Breast epithelium (tissue), 4 donors: ENCODE results near the gene CFD. TPM values are rescaled to one million over a fixed set of nuclear protein-coding genes. Genes with fewer than 3 reads are reported as not detected.

Experiments
- DNase-seq, 2 donors: peaks; one replicate each; pipeline ENCODE4 v3.0.0-alpha.2; 2019; ENCODE audit warnings: low spot score in 2 of 2
- H3K27ac ChIP-seq, 2 donors: fragments of 200-600 bp; sonication (generic) in 1 of 2; one replicate each; pipeline ENCODE4 v1.5.1; 2016 to 2019; ENCODE audit warnings: mild to moderate bottlenecking in 1 of 2
- H3K27me3 ChIP-seq, 2 donors: fragments of 200-600 bp; sonication (generic) in 1 of 2; one replicate each; pipeline versions ENCODE4 v1.5.1 to v1.6.0; 2017 to 2019; ENCODE audit warnings: control low read depth in 1 of 2, mild to moderate bottlenecking in 1 of 2
- H3K36me3 ChIP-seq: fragments of 200-600 bp; one replicate; pipeline ENCODE4 v1.5.1; 2019
- H3K4me1 ChIP-seq, 2 donors: fragments of 200-600 bp; sonication (generic); one replicate each; pipeline ENCODE4 v1.5.1; 2016 to 2019; ENCODE audit warnings: control low read depth in 1 of 2
- H3K4me3 ChIP-seq, 3 donors: fragments of 200-600 bp; sonication (generic); 1 replicate in 2 of 3; 2 replicates in 1 of 3; pipeline ENCODE4 v1.5.1; 2016 to 2019; ENCODE audit warnings: mild to moderate bottlenecking in 3 of 3, moderate library complexity in 2 of 3
- H3K9me3 ChIP-seq, 2 donors: fragments of 200-600 bp; sonication (generic) in 1 of 2; one replicate each; pipeline ENCODE4 v1.5.1; 2016 to 2019; ENCODE audit warnings: control low read depth in 1 of 2
- POLR2A ChIP-seq: fragments of 450-650 bp; IDR thresholded peaks from one replicate; pipeline ENCODE4 v1.6.1; 2016; ENCODE audit warnings: antibody characterized with exemption, mild to moderate bottlenecking, moderate library complexity
- POLR2AphosphoS5 ChIP-seq, 3 donors: sonication (generic); formaldehyde crosslinking; IDR thresholded peaks; one replicate each; pipeline ENCODE4 v1.6.1; 2017; ENCODE audit warnings: antibody characterized with exemption in 3 of 3
- intact Hi-C: fragments of 100-400 bp; cut with DNase I; formaldehyde crosslinking; loops from one replicate; pipeline ENCODE4 v1.15.1; 2023; ENCODE audit warnings: low total_unique reads
- total RNA-seq, 3 donors: library from RNA; depleted of rRNA; stranded (reverse); fragments of >200 nt; gene quantifications; one replicate each; pipeline ENCODE4 v1.1.0, GENCODE V29; 2016
- TF ChIP-seq, protein P1 (sequence below), 3 donors: fragments of 450-650 bp; IDR thresholded peaks; one replicate each; pipeline ENCODE4 v1.5.1; 2016 to 2017; ENCODE audit warnings: antibody characterized with exemption in 3 of 3, mild to moderate bottlenecking in 3 of 3, moderate library complexity in 3 of 3

The CFD gene
- total RNA-seq, 3 donors from 2014 or later = 345 to 6,770 (median 797) TPM

DNA sequence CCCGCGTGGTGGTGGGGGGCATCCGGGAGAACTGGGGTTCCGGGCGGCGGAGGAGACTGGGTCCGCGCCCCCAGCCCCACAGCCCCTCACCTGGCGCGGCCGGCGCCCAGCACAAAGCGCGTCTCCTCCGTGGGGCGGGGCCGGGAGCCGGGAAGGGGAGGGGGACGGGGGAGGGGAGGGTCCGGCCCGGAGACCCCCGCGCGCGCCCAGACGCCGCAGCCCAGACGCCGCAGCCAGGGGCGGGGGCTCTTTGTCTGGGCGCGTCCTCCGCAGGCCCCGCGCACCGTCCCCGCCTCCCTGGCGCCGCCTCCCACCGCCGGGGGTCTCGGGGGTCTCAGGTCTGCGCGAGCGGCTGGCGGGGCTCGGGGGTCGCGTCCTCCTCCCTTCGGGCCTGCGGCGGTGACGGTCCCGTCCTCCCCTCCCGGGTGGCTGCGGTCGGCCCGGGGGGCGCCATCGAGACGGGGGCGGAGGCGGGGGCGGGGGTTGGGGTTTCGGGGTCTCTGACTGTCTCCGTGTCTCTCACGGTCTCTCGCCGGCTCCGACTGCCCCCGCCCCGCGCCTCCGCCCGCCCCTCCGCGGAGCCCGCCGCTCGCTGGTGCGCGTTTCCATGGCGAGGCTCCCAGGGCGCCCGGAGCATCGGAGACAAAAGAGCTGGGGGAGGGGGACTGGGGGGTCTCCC lies 37.5 kb upstream of the CFD start, which contains the start of gene PLPPR3:
Gene PLPPR3 (minus strand): TSS at position 131 of the 679 bp plus-strand sequence. CDS start 396 bp downstream, outside the sequence.
- Histone ChIP-seq H3K9me3 (no peaks in the 10 kb centered on the region), H3K27me3 (peaks cover 12 to 19% of the 10 kb centered on the region in 2 donors), H3K36me3 (no peaks in the 10 kb centered on the region), H3K27ac (peak within 1 kb of the TSS in 1 of 2 donors; percentile 12), H3K4me3 (peak within 1 kb of the TSS; percentile 26 to 71 (median 49)), H3K4me1 (peaks cover 4 to 7% of the 10 kb centered on the region in 2 donors)
- intact Hi-C loops = no loop called here
- no peak for DNase-seq
- TF ChIP-seq POLR2A (no peak), POLR2AphosphoS5 (IDR thresholded peaks at IDR 0.05) (no peak)
- TF ChIP-seq, protein P1, sequence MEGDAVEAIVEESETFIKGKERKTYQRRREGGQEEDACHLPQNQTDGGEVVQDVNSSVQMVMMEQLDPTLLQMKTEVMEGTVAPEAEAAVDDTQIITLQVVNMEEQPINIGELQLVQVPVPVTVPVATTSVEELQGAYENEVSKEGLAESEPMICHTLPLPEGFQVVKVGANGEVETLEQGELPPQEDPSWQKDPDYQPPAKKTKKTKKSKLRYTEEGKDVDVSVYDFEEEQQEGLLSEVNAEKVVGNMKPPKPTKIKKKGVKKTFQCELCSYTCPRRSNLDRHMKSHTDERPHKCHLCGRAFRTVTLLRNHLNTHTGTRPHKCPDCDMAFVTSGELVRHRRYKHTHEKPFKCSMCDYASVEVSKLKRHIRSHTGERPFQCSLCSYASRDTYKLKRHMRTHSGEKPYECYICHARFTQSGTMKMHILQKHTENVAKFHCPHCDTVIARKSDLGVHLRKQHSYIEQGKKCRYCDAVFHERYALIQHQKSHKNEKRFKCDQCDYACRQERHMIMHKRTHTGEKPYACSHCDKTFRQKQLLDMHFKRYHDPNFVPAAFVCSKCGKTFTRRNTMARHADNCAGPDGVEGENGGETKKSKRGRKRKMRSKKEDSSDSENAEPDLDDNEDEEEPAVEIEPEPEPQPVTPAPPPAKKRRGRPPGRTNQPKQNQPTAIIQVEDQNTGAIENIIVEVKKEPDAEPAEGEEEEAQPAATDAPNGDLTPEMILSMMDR (IDR thresholded peaks at IDR 0.05) = no peak

DNA sequence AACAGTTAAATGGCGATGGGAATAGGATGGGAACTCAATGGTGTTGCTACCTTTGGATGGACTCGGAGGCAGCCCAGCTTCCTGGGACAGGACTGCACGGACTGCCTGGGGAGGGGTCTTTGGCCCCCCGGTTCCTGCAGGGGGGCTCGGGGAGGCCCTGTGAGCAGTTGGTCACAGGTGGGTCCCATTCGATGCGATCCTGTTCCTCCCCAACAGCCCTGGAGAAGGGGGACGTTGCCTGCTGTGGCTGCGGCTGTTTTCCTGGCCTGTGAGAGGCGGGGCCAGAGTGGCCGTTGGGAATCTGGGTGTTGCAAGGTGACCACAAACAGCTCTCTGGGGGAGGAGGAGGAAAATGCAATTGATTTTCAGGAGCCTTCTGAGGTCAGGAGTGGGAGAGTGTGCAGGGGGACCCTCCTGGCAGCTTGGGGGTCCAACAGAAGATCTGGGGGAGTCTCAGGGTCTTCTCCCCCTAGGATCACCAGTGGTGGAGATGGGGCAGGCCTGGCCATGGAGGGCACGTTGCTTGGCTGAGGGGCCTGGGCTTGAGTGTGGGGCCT lies 35.8 kb upstream of the CFD start:
- TF ChIP-seq POLR2A (no peak), POLR2AphosphoS5 (IDR thresholded peaks at IDR 0.05) (no peak)
- TF ChIP-seq, protein P1 (IDR thresholded peaks at IDR 0.05) = no peak
- intact Hi-C loops = no loop called here
- Histone ChIP-seq H3K9me3 (no peaks in the 10 kb centered on the region), H3K27ac (peak overlapping the region; percentile 36 to 55), H3K4me3 (peak overlapping the region in 1 of 3 donors; percentile 47), H3K36me3 (no peaks in the 10 kb centered on the region), H3K27me3 (peaks cover 12 to 26% of the 10 kb centered on the region in 2 donors), H3K4me1 (peaks cover 4 to 7% of the 10 kb centered on the region in 2 donors)
- peak in 1 of 2 donors; percentile 79 for DNase-seq

DNA sequence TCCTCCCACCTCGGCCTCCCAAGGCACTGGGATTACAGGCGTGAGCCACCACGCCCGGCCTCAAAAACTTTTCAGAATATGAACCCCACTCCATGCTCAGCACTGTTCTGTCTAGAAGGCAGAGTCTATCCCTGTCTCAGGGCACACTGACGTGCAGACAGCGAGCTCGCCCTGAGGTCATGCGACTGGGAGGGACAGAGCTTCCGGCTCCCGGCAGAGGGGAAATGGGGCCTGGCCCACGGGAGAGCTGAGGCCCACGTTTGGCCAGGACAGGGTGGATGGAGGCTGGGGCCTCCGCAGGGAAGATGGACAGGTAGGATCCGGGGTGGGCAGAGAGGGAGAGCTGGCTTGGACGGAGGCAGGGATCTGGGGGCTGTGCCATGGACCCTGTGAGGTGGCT lies 34.6 kb upstream of the CFD start:
- intact Hi-C loops = no loop called here
- Histone ChIP-seq H3K27me3 (peaks cover 12 to 31% of the 10 kb centered on the region in 2 donors), H3K4me1 (peaks cover 4 to 7% of the 10 kb centered on the region in 2 donors), H3K9me3 (no peaks in the 10 kb centered on the region), H3K36me3 (no peaks in the 10 kb centered on the region), H3K4me3 (no peak overlapping the region), H3K27ac (no peak overlapping the region)
- DNase-seq = no peak
- TF ChIP-seq POLR2AphosphoS5 (IDR thresholded peaks at IDR 0.05) (no peak), POLR2A (no peak)
- TF ChIP-seq, protein P1 (IDR thresholded peaks at IDR 0.05) = no peak

DNA sequence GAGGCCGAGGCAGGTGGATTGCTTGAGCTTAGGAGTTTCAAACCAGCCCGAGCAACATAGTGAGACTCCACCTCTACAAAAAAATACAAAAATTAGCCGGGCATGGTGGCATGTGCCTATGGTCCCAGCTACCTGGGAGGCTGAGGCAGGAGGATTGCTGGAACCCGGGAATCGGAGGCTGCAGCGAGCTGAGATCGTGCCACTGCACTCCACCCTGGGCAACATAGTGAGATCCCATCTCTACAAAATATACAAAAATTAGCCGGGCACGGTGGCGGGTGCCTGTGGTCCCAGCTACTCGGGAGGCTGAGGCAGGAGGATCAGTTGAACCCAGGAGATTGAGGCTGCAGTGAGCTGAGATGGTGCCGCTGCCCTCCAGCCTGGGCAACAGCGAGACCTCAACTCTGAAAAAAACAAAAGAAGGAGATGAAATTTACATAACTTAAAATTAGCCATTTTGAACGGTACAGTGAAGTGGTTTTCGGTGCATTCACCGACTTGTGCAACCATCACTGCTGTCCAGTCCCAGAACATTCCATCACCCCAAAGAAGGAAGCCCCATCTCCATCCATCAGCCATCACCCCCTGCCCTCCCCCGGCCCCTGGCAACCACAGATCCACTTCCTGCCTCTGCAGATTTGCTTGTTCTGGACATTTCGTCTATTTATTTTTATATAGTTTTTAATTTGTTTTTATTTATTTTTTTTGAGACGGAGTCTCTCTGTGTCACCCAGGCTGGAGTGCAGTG lies 33.4 kb upstream of the CFD start:
- no peak for DNase-seq
- no peak overlapping the region for H3K27ac ChIP-seq
- H3K4me1 ChIP-seq = peaks cover 4 to 7% of the 10 kb centered on the region in 2 donors
- H3K36me3 ChIP-seq = no peaks in the 10 kb centered on the region
- intact Hi-C loops = no loop called here
- H3K27me3 ChIP-seq = peaks cover 14 to 37% of the 10 kb centered on the region in 2 donors
- no peaks in the 10 kb centered on the region for H3K9me3 ChIP-seq
- no peak for TF ChIP-seq POLR2A
- TF ChIP-seq, protein P1 (IDR thresholded peaks at IDR 0.05) = no peak
- no peak for TF ChIP-seq POLR2AphosphoS5 (IDR thresholded peaks at IDR 0.05)
- H3K4me3 ChIP-seq = no peak overlapping the region
